ENCODE results near the gene SPAG16.
A peak's percentile ranks its signal among the peaks of the same experiment; 100 is the strongest.

Gene SPAG16

DNA sequence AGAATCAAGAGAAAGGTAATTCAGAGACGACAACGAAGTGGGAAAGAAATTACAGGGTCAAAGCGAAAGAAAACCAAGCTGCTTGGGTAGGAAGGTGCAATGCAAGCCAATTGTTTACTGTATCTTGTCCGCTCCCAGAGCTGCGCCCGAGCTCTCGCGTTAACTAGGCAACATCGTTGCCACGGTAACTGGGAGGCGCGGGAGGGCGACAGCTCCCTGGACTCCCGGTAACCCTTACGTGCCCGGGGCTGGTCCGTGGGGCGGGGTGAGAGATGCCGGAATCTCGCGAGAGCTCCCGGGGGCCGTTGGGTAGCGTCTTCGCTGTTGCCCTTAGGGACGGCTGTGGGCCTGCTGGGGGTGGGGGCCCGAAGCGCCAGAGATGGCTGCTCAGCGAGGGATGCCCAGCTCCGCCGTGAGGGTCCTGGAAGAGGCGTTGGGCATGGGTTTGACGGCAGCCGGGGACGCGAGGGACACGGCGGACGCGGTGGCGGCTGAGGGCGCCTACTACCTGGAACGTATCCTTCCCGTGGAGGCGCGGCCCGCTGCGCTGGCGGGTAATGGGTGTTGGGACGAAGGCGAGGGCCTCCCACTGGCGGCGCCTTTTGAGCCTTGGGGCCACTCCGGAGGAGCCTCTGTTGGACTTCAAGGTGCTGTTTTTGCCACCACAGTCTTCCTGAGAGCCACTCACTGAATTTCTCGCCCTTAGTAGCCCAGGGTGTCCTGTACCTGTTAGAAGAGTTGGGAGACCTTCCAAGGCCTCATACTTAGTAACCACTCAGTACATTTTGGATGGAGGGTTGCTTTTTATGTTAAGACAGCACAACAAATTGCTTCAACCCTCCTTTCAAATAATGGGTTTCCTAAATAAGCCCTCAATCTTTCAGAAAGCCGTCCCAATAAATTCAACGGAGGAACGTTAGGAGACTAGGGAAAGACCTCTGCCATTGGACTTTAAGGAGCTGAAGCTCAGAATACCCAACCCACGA lies at the start of gene SPAG16:
SPAG16 (plus strand) TSS at position 360 of the 986 bp plus-strand sequence.
- DNase-seq (ENCODE audit: low read depth in 2 of 2) = peak; percentile 86 to 89

DNA sequence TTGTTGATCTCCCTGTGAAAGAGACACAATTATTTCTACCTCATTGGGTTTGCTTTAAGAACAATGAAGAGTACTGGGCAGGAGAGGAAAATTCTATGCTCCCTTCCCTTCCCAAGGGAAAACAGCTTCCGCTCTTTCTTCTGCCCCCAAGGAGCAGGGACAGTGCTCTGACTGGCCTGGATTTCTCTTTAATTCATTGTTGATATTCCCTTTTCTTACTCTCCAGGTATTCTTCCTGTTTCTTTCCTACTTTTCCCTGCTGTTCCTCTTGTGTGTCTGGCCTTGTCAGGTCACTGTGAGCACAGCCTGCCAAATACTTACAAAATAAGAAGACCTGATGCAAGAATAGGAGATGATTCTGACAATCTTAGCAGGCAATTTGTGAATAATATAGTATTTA lies 49.6 kb upstream of the SPAG16 start:
- no peak for DNase-seq (ENCODE audit: low read depth in 2 of 2)

GRCh38 chr2:213235741-213236140 lies 48.5 kb upstream of the SPAG16 start:
- no peak for DNase-seq (ENCODE audit: low read depth in 2 of 2)

- DNase-seq (ENCODE audit: low read depth in 2 of 2) = no peak
Observed at GRCh38 chr2:213237251-213237650, 47.0 kb upstream of the SPAG16 start.

DNA sequence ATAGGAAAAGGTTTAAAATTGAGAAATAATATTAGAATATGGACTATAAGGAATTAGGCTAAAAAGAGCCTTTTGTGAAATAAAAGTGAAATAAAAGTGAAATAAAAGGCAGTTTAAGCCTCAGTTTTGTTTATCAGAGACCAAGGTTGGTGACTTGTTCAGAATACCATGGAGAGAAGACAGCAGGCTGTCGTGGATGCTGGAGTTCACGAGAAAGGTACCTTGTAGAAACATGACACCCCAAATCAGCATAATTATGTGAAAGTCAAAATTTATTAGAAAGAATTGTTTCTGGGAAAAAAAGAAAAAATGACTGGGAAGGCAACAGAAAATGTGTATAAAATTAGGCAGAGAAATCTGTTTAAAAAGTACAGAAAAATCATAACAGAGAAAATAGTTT lies 46.5 kb upstream of the SPAG16 start:
- no peak for DNase-seq (ENCODE audit: low read depth in 2 of 2)

GRCh38 chr2:213238753-213239495 lies 45.3 kb upstream of the SPAG16 start:
- DNase-seq (ENCODE audit: low read depth in 2 of 2) = no peak

DNA sequence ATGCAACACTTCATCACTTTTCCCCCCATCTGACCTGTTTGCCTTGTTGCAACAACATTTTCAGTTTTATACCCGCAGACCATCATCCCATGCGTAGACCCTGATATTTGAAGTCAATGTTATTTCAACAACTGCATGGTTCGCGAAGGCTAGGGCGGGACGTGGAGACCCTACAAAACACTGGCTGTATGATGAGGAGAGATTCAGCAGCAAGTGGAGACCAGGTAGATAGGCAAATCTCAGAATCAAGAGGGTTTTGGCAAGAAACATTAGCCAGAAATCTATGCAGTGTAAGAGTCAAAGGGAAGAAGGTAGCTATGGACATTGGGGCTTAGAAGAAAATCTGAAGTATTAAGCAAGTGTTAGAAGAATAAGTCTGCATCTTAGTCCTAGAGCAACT lies 42.4 kb upstream of the SPAG16 start:
- no peak for DNase-seq (ENCODE audit: low read depth in 2 of 2)

DNA sequence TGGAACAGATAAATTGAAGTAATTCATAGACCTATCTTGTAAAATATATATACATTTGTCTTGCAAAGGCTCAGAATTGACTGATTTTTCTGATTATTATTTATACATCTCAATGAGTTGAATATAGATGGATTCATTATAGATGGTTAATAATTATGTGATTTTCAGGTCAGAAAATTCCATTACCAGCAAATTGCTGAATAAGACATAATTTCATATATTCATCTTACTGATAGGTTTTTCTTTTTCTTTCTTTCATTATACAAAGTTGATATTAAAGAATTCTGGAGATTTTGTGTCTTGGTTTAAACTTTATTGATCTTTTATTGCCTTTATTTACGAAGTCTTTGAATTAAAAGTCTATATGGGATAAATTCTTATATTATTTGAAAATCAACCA lies 41.6 kb upstream of the SPAG16 start:
- no peak for DNase-seq (ENCODE audit: low read depth in 2 of 2)

- no peak for DNase-seq (ENCODE audit: low read depth in 2 of 2)
Observed at GRCh38 chr2:213243189-213244044, 40.8 kb upstream of the SPAG16 start.

GRCh38 chr2:213246497-213247281 lies 37.6 kb upstream of the SPAG16 start:
- peak in 1 of 2 donors; percentile 42 for DNase-seq (ENCODE audit: low read depth in 2 of 2)

GRCh38 chr2:213247566-213247965 lies 36.7 kb upstream of the SPAG16 start:
- no peak for DNase-seq (ENCODE audit: low read depth in 2 of 2)

DNA sequence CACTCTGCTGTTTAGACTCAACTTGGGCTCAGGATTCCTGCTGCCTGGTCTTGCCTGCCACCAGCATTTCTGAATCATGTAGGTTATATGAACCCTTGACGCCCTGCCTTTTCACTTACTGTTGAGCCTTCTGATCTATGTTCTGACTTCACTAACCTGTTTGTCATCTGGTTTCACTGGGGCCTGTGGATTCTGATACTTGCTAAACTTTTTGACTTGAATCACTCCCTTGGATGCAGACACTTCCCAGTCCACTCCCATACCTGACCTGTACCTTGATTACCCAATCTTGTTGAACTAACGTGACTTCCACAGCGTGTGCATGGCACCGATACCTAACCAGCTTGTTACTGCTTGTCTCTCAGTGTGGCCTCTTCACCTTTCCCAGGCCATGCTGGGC lies 35.6 kb upstream of the SPAG16 start:
- DNase-seq (ENCODE audit: low read depth in 2 of 2) = no peak

GRCh38 chr2:213249502-213249901 lies 34.8 kb upstream of the SPAG16 start:
- DNase-seq (ENCODE audit: low read depth in 2 of 2) = no peak

GRCh38 chr2:213251618-213252017 lies 32.6 kb upstream of the SPAG16 start:
- DNase-seq (ENCODE audit: low read depth in 2 of 2) = no peak

DNA sequence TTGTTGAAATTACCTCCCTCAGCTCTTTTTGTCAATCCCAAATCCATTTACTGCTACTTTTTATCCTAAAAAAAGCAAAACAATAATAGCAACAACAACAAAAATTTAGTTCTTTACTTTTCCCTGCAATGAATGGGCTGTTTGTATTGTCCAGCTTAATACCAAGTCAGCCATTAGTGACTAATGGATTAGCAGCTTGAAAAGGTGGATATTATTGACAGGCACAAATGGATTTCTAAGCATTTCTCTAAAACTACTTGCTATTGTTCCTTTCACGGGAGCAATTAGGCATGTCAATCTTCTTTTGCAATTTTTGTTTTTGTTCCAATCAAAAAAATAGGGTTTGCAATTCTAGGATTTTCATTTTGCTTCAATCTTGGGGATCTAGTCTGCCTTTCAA lies 32.1 kb upstream of the SPAG16 start:
- no peak for DNase-seq (ENCODE audit: low read depth in 2 of 2)

DNA sequence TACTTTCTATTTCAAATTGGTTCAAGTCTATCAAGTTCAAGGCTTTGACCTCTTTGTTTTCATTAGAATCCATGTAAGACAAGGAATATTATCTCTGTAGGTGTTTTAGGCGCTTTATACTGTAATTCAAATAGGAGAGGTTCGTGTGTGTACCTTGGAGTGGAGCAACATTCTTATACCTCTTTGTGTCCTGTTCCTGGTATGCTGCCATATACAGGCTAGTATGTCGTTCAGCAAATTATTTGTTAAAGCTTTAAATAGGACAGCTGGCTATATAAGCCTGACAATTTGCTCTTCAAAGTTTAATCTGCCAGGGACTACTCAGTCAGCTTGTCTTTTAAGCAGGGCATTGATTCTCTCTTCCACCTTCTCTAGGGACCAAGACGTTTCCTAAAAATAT lies 31.1 kb upstream of the SPAG16 start:
- no peak for DNase-seq (ENCODE audit: low read depth in 2 of 2)

DNA sequence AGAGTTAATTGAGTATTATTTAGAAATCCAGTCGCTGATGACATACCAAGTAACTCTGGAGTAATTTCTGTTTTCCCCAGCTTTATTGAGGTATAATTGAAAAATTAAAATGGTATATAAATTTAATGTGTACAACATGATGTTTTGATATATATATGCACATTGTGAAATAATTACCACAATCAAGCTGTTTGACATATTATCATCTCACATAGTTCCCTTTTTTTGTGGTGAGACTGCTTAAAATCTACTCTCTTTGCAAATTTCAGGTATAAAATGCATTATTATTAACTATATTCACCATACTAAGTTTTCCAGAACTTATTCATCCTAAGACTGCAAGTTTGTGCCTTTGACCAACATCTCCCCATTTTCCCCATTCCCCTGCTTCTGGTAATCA lies 25.0 kb upstream of the SPAG16 start:
- no peak for DNase-seq (ENCODE audit: low read depth in 2 of 2)

GRCh38 chr2:213261237-213261636 lies 23.0 kb upstream of the SPAG16 start:
- DNase-seq (ENCODE audit: low read depth in 2 of 2) = no peak

DNA sequence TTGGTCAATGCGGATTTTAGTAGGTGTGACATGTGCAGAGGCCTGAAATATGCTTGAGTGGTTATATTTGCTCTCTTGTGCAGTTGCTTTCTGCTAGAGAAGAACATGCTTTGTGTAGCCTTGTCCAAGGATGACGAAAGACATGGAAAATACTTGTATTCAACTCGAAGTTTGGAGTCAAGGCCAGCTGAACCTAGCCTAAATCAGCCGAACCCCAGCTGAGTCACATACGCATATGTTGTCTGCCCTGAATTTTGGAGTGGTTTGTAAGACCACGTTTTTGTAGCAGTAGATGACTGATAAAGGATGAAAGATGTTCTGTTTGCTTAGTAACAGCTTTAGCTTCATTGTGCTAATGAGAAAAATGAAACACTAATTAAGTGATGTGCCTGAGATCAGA lies 22.5 kb upstream of the SPAG16 start:
- DNase-seq (ENCODE audit: low read depth in 2 of 2) = no peak

- DNase-seq (ENCODE audit: low read depth in 2 of 2) = no peak
Observed at GRCh38 chr2:213265679-213266078, 18.6 kb upstream of the SPAG16 start.

- no peak for DNase-seq (ENCODE audit: low read depth in 2 of 2)
Observed at GRCh38 chr2:213266421-213266820, 17.8 kb upstream of the SPAG16 start.

All from stimulated activated CD8-positive, alpha-beta memory T cell treated with anti-CD3 and anti-CD28 coated beads, Interleukin-7, amount 100 ng/mL, for 1 hour (primary cell).